Superior temporal gyrus (tissue), 1 donor: ENCODE data around the gene CLEC3B.
"Not testable (repeated sequence)": the region's sequence is repeated elsewhere in the genome, so short reads cannot be mapped to it uniquely, and the experiment has no call there.

Source experiments
- DNase-seq: peaks from one replicate; pipeline ENCODE4 v3.0.0-alpha.2; 2016; ENCODE audit errors: extremely low spot score

The CLEC3B gene

GRCh38 chr3:45026038-45026437 lies at the start of gene CLEC3B:
Gene CLEC3B (plus strand): TSS chr3:45026303. CDS start chr3:45026363, 60 bp downstream.
- DNase-seq, result no peak

GRCh38 chr3:44981220-44981619 lies 44.9 kb upstream of the CLEC3B start:
- DNase-seq, result no peak

GRCh38 chr3:44981751-44982150 lies 44.4 kb upstream of the CLEC3B start:
- no peak for DNase-seq

GRCh38 chr3:44982817-44983216 lies 43.3 kb upstream of the CLEC3B start:
- DNase-seq, result no peak

GRCh38 chr3:44983484-44983941 lies 42.6 kb upstream of the CLEC3B start:
- no peak for DNase-seq

- no peak for DNase-seq
Measured at GRCh38 chr3:44984335-44984734, 41.8 kb upstream of the CLEC3B start.

- not testable (repeated sequence) for DNase-seq
Measured at GRCh38 chr3:44986330-44986729, 39.8 kb upstream of the CLEC3B start.

- no peak for DNase-seq
Measured at GRCh38 chr3:44987332-44987731, 38.8 kb upstream of the CLEC3B start.

GRCh38 chr3:44988073-44988472 lies 38.0 kb upstream of the CLEC3B start:
- no peak for DNase-seq

GRCh38 chr3:44989141-44989540 lies 37.0 kb upstream of the CLEC3B start:
- no peak for DNase-seq

- DNase-seq, result no peak
Measured at GRCh38 chr3:44989636-44990373, 36.3 kb upstream of the CLEC3B start.

GRCh38 chr3:44991326-44991725 lies 34.8 kb upstream of the CLEC3B start:
- no peak for DNase-seq

- no peak for DNase-seq
Measured at GRCh38 chr3:44992555-44993470, 33.3 kb upstream of the CLEC3B start.

GRCh38 chr3:44993471-44994205 lies 32.5 kb upstream of the CLEC3B start:
- DNase-seq, result no peak

- no peak for DNase-seq
Measured at GRCh38 chr3:44995142-44995770, 30.8 kb upstream of the CLEC3B start.

- DNase-seq, result no peak
Measured at GRCh38 chr3:44996556-44996969, 29.5 kb upstream of the CLEC3B start.

- DNase-seq, result no peak
Measured at GRCh38 chr3:44999782-45000181, 26.3 kb upstream of the CLEC3B start.

- DNase-seq, result no peak
Measured at GRCh38 chr3:45000823-45001222, 25.3 kb upstream of the CLEC3B start.

- DNase-seq, result no peak
Measured at GRCh38 chr3:45001738-45002137, 24.4 kb upstream of the CLEC3B start.

GRCh38 chr3:45002139-45002660 lies 23.9 kb upstream of the CLEC3B start:
- DNase-seq, result no peak

- no peak for DNase-seq
Measured at GRCh38 chr3:45002720-45003119, 23.4 kb upstream of the CLEC3B start.
